Neural cell (in vitro differentiated cells): ENCODE results near the gene RNF8. TPM values are rescaled to one million over a fixed set of nuclear protein-coding genes. Genes with fewer than 3 reads are reported as not detected.

Experiments used
- H2AFZ ChIP-seq: fragments of 200-600, 300-800 bp; sonication (generic), shearing (Covaris generic); 2 replicates; pipeline ENCODE4 v1.6.0; 2014; ENCODE audit warnings: low read depth, mild to moderate bottlenecking, antibody characterized with exemption, low read length, moderate library complexity
- H3F3A ChIP-seq: fragments of 200-600 bp; shearing (Covaris generic); 2 replicates; pipeline ENCODE4 v1.6.1; 2016; ENCODE audit warnings: mild to moderate bottlenecking, moderate library complexity, mixed read lengths, antibody characterized with exemption, low read length; ENCODE audit not compliant: insufficient read depth, poor library complexity, severe bottlenecking
- H3K27ac ChIP-seq: fragments of 200-600, 300-800 bp; sonication (generic), shearing (Covaris generic); 2 replicates; pipeline ENCODE4 v1.5.1; 2014; ENCODE audit warnings: mild to moderate bottlenecking, low read length, moderate library complexity
- H3K27me3 ChIP-seq: fragments of 300-800, 200-600 bp; sonication (generic), shearing (Covaris generic); 2 replicates; pipeline ENCODE4 v1.6.0; 2014; ENCODE audit warnings: mild to moderate bottlenecking, low read depth, low read length, moderate library complexity; ENCODE audit not compliant: insufficient read depth
- H3K36me3 ChIP-seq: fragments of 300-800, 200-600 bp; sonication (generic), shearing (Covaris generic); 2 replicates; pipeline ENCODE4 v1.5.1; 2014; ENCODE audit warnings: mild to moderate bottlenecking, antibody characterized with exemption, low read length, moderate library complexity; ENCODE audit not compliant: insufficient read depth
- H3K4me2 ChIP-seq: fragments of 300-800, 200-600 bp; sonication (generic), shearing (Covaris generic); 2 replicates; pipeline ENCODE4 v1.6.0; 2014; ENCODE audit warnings: mild to moderate bottlenecking, low read length
- H3K4me3 ChIP-seq: fragments of 300-800, 200-600 bp; sonication (generic), shearing (Covaris generic); 2 replicates; pipeline ENCODE4 v1.5.1; 2014; ENCODE audit warnings: mild to moderate bottlenecking, low read length, moderate library complexity
- H3K79me2 ChIP-seq: fragments of 200-600 bp; shearing (Covaris generic); replicated peaks from 2 replicates; pipeline ENCODE4 v1.6.0; 2014; ENCODE audit warnings: mild to moderate bottlenecking, low read length, moderate library complexity; ENCODE audit not compliant: insufficient read depth
- H3K9ac ChIP-seq: fragments of 300-800, 200-600 bp; sonication (generic), shearing (Covaris generic); 2 replicates; pipeline ENCODE4 v1.6.1; 2016; ENCODE audit warnings: mild to moderate bottlenecking, low read length, mixed read lengths
- H3K9me2 ChIP-seq: fragments of 200-600 bp; shearing (Covaris generic); 2 replicates; pipeline ENCODE4 v1.6.1; 2016; ENCODE audit warnings: mild to moderate bottlenecking, low read length, mixed read lengths; ENCODE audit not compliant: insufficient read depth
- H3K9me3 ChIP-seq: fragments of 200-600, 300-800 bp; sonication (generic), shearing (Covaris generic); 2 replicates; pipeline ENCODE4 v1.6.1; 2016; ENCODE audit warnings: mild to moderate bottlenecking, mixed run types, low read length, moderate library complexity, mixed read lengths
- H4K20me1 ChIP-seq: fragments of 200-600 bp; shearing (Covaris generic); 2 replicates; pipeline ENCODE4 v1.6.1; 2016; ENCODE audit warnings: mild to moderate bottlenecking, mixed run types; ENCODE audit not compliant: insufficient read depth
- CTCF ChIP-seq: fragments of 450-650 bp; IDR thresholded peaks from 2 replicates; pipeline ENCODE4 v1.5.1; 2014; ENCODE audit warnings: antibody characterized with exemption, mild to moderate bottlenecking, moderate library complexity; ENCODE audit not compliant: poor library complexity, severe bottlenecking
- EP300 ChIP-seq: fragments of 450-650 bp; conservative IDR thresholded peaks from 2 replicates; pipeline ENCODE4 v1.6.1; 2014; ENCODE audit warnings: antibody characterized with exemption, mild to moderate bottlenecking, moderate library complexity; ENCODE audit not compliant: poor library complexity, severe bottlenecking
- EZH2 ChIP-seq: fragments of 200-600, 300-800 bp; shearing (Covaris generic), sonication (generic); IDR thresholded peaks from 2 replicates; pipeline ENCODE4 v1.6.1; 2014; ENCODE audit warnings: antibody characterized with exemption, low read length, borderline replicate concordance, mild to moderate bottlenecking; ENCODE audit not compliant: insufficient read depth, poor library complexity, severe bottlenecking
- MXI1 ChIP-seq: fragments of 450-650 bp; conservative IDR thresholded peaks from 2 replicates; pipeline ENCODE4 v1.6.1; 2014; ENCODE audit warnings: antibody characterized with exemption, mild to moderate bottlenecking; ENCODE audit not compliant: poor library complexity, severe bottlenecking
- POLR2AphosphoS5 ChIP-seq: IDR thresholded peaks from 2 replicates; pipeline ENCODE4 v1.6.1; 2012
- RAD21 ChIP-seq: fragments of 450-650 bp; conservative IDR thresholded peaks from 2 replicates; pipeline ENCODE4 v1.6.1; 2014; ENCODE audit warnings: antibody characterized with exemption, mild to moderate bottlenecking, moderate library complexity
- REST ChIP-seq: IDR thresholded peaks from 2 replicates; pipeline ENCODE4 v1.6.1; 2012; ENCODE audit warnings: borderline replicate concordance
- SMC3 ChIP-seq: fragments of 450-650 bp; conservative IDR thresholded peaks from 2 replicates; pipeline ENCODE4 v1.6.1; 2014; ENCODE audit warnings: antibody characterized with exemption, mild to moderate bottlenecking, moderate library complexity; ENCODE audit not compliant: poor library complexity
- TAF1 ChIP-seq: IDR thresholded peaks from 2 replicates; pipeline ENCODE4 v1.6.1; 2012; ENCODE audit warnings: low read depth
- polyA plus RNA-seq: library from polyadenylated mRNA; depleted of rRNA; stranded (reverse); fragments of >200 nt; gene quantifications from 2 replicates; pipeline ENCODE4 v1.2.3, GENCODE V29; 2014

RNF8 gene
- polyA plus RNA-seq, 1 donor from 2014 or later: 54.0 TPM

DNA sequence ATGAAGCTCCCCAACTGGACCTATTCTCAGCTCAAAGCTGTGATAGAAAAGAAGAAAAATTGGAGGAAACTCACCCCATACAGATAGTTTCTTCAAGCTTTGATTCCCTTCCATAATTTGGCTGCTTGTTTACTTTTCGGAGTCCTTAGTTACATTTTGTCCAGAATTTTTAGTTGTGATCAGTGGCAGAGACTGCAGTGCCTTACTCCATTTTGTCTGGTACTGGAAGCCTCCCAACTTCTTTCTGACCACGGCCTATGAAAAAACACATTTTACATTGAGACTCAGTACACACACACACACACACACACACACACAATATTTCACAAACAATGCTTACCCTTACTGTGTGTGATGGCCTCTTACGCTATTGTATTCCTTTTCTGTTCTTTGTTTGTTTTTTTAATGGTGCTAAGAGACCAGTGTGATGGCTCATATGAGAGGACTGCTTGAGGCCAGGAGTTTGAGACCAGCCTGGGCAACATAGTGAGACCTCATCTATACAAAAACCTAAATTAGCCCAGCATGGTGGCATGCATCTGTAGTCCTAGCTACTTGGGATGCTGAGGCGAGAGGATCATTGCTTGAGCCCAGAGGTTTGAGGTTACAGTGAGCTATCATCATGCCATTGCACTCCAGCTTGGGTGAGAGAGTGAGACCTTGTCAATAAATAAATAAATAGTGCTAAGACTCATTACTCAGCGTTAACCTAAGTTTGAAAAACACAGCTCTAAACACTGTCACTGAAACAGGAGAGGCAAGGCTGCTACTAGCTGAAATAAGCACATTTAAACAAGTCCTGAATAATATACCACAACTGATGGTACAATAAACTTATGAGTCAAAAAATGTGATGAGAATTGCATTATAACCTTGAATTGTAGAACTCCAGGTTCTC is 13.8 kb upstream of the RNF8 start:
- Histone ChIP-seq H3K9me2 (no peaks in the 10 kb centered on the region), H4K20me1 (no peaks in the 10 kb centered on the region), H3K27ac (no peak overlapping the region), H3K9me3 (no peaks in the 10 kb centered on the region), H3K79me2 (no peaks in the 10 kb centered on the region), H3F3A (no peaks in the 10 kb centered on the region), H3K4me2 (no peak overlapping the region), H3K36me3 (no peaks in the 10 kb centered on the region), H2AFZ (no peak overlapping the region), H3K9ac (no peak overlapping the region), H3K27me3 (no peaks in the 10 kb centered on the region), H3K4me3 (no peak overlapping the region)
- TF ChIP-seq TAF1 (no peak), EP300 (no peak), MXI1 (no peak), RAD21 (no peak), EZH2 (no peak), POLR2AphosphoS5 (no peak), CTCF (no peak), SMC3 (no peak), REST (no peak)

DNA sequence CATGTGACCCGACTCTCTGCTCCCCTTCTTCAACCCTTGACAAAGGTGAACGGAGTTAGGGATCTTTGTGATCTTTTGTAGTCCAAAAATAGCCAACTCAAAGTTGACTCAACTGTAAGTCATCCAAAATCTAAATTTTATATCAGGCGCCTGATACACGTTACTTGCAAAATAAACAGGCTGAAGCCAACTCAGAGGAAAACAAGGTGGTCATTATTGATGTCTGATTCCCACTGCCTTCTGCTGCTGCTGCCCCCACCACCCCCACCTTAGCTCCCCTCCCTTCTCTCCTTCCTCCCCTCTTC is 13.2 kb upstream of the RNF8 start:
- no peaks in the 10 kb centered on the region for H3K36me3 ChIP-seq
- no peaks in the 10 kb centered on the region for H4K20me1 ChIP-seq
- no peaks in the 10 kb centered on the region for H3K79me2 ChIP-seq
- H3K9me2 ChIP-seq: no peaks in the 10 kb centered on the region
- no peaks in the 10 kb centered on the region for H3K9me3 ChIP-seq
- H2AFZ ChIP-seq: no peak overlapping the region
- TF ChIP-seq SMC3 (no peak), EP300 (no peak), EZH2 (no peak), TAF1 (no peak), MXI1 (no peak), POLR2AphosphoS5 (no peak), REST (no peak), CTCF (no peak), RAD21 (no peak)
- no peak overlapping the region for H3K4me3 ChIP-seq
- H3K9ac ChIP-seq: no peak overlapping the region
- no peaks in the 10 kb centered on the region for H3F3A ChIP-seq
- no peak overlapping the region for H3K4me2 ChIP-seq
- no peaks in the 10 kb centered on the region for H3K27me3 ChIP-seq
- H3K27ac ChIP-seq: no peak overlapping the region
